ENCODE results near the gene KRTAP10-8.
"Not testable (repeated sequence)": the region's sequence is repeated elsewhere in the genome, so short reads cannot be mapped to it uniquely, and the experiment has no call there.

KRTAP10-8 gene

DNA sequence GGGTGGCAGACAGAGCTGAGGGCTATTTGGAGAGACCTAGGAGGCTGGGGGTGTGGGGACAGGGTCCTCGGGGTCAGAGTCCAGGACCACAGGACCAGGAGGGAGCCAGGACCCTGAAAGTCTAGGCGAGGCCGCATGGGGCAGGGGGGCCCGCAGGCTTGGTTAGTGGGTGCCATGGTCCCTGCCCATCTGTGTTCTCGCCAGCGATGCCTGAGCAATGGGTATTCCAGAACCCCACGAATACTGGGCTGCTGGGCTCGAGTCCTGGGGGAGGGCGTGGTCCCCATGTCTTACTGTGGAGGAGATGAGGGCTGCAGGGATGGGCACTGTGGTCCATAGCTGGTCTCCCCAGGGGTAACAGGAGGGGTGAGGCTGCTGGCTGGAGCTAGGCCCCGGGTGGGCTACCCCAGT is 21.6 kb upstream of the KRTAP10-8 start:
- H3K9ac ChIP-seq (ENCODE audit: insufficient read length, low read depth) = peak overlapping the region; percentile 16
- H3K27me3 ChIP-seq (ENCODE audit: insufficient read depth, insufficient read length) = no peaks in the 10 kb centered on the region
- no peaks in the 10 kb centered on the region for H3K36me3 ChIP-seq (ENCODE audit: insufficient read depth, insufficient read length, low read length)
- peaks cover 11% of the 10 kb centered on the region for H3K4me1 ChIP-seq (ENCODE audit: insufficient read depth, insufficient read length)
- no peak overlapping the region for H3K4me3 ChIP-seq (ENCODE audit: insufficient read length, low read depth)
- no peaks in the 10 kb centered on the region for H3K9me3 ChIP-seq (ENCODE audit: insufficient read depth, low read length)
- DNase-seq (ENCODE audit: low read depth, low spot score) = no peak
- TF ChIP-seq YY1 (IDR thresholded peaks at IDR 0.05; ENCODE audit: insufficient read depth, insufficient read length) (no peak), SUZ12 (IDR thresholded peaks at IDR 0.05; ENCODE audit: extremely low read depth, insufficient read depth, insufficient read length) (no peak), ZNF274 (IDR thresholded peaks at IDR 0.05; ENCODE audit: low read depth, low read length) (no peak)

GRCh38 chr21:44590897-44591800 is 20.7 kb upstream of the KRTAP10-8 start:
- not testable (repeated sequence) for H3K36me3 ChIP-seq (ENCODE audit: insufficient read depth, insufficient read length, low read length); H3K27me3 ChIP-seq (ENCODE audit: insufficient read depth, insufficient read length); H3K4me3 ChIP-seq (ENCODE audit: insufficient read length, low read depth); H3K9me3 ChIP-seq (ENCODE audit: insufficient read depth, low read length); DNase-seq (ENCODE audit: low read depth, low spot score); H3K9ac ChIP-seq (ENCODE audit: insufficient read length, low read depth)
- peaks cover 11% of the 10 kb centered on the region for H3K4me1 ChIP-seq (ENCODE audit: insufficient read depth, insufficient read length)

GRCh38 chr21:44591801-44592130 is 20.1 kb upstream of the KRTAP10-8 start:
- not testable (repeated sequence) for DNase-seq (ENCODE audit: low read depth, low spot score); H3K9ac ChIP-seq (ENCODE audit: insufficient read length, low read depth); H3K4me3 ChIP-seq (ENCODE audit: insufficient read length, low read depth); H3K36me3 ChIP-seq (ENCODE audit: insufficient read depth, insufficient read length, low read length); H3K9me3 ChIP-seq (ENCODE audit: insufficient read depth, low read length); H3K27me3 ChIP-seq (ENCODE audit: insufficient read depth, insufficient read length)
- peaks cover 11% of the 10 kb centered on the region for H3K4me1 ChIP-seq (ENCODE audit: insufficient read depth, insufficient read length)

GRCh38 chr21:44592446-44593311 is 19.2 kb upstream of the KRTAP10-8 start, which contains the start of gene KRTAP10-6:
TSS of gene KRTAP10-6 (minus strand) at chr21:44592505. CDS start at chr21:44592484, 21 bp downstream.
- Histone ChIP-seq H3K27me3 (ENCODE audit: insufficient read depth, insufficient read length) (no peaks in the 10 kb centered on the region), H3K9me3 (ENCODE audit: insufficient read depth, low read length) (no peaks in the 10 kb centered on the region), H3K4me1 (ENCODE audit: insufficient read depth, insufficient read length) (peaks cover 11% of the 10 kb centered on the region), H3K36me3 (ENCODE audit: insufficient read depth, insufficient read length, low read length) (no peaks in the 10 kb centered on the region), H3K4me3 (ENCODE audit: insufficient read length, low read depth) (no peak within 1 kb of the TSS), H3K9ac (ENCODE audit: insufficient read length, low read depth) (no peak within 1 kb of the TSS)
- TF ChIP-seq ZNF274 (IDR thresholded peaks at IDR 0.05; ENCODE audit: low read depth, low read length) (no peak), YY1 (IDR thresholded peaks at IDR 0.05; ENCODE audit: insufficient read depth, insufficient read length) (no peak), SUZ12 (IDR thresholded peaks at IDR 0.05; ENCODE audit: extremely low read depth, insufficient read depth, insufficient read length) (no peak)
- no peak for DNase-seq (ENCODE audit: low read depth, low spot score)

- TF ChIP-seq ZNF274 (IDR thresholded peaks at IDR 0.05; ENCODE audit: low read depth, low read length) (no peak), SUZ12 (IDR thresholded peaks at IDR 0.05; ENCODE audit: extremely low read depth, insufficient read depth, insufficient read length) (no peak), YY1 (IDR thresholded peaks at IDR 0.05; ENCODE audit: insufficient read depth, insufficient read length) (no peak)
- no peaks in the 10 kb centered on the region for H3K27me3 ChIP-seq (ENCODE audit: insufficient read depth, insufficient read length)
- H3K9me3 ChIP-seq (ENCODE audit: insufficient read depth, low read length) = peaks cover 9% of the 10 kb centered on the region
- DNase-seq (ENCODE audit: low read depth, low spot score) = no peak
- no peak overlapping the region for H3K9ac ChIP-seq (ENCODE audit: insufficient read length, low read depth)
- H3K4me1 ChIP-seq (ENCODE audit: insufficient read depth, insufficient read length) = peaks cover 11% of the 10 kb centered on the region
- H3K4me3 ChIP-seq (ENCODE audit: insufficient read length, low read depth) = no peak overlapping the region
- H3K36me3 ChIP-seq (ENCODE audit: insufficient read depth, insufficient read length, low read length) = no peaks in the 10 kb centered on the region
These were observed 18.1 kb upstream of the KRTAP10-8 start for GRCh38 chr21:44593598-44594405.

GRCh38 chr21:44594406-44594916 is 17.4 kb upstream of the KRTAP10-8 start:
- Histone ChIP-seq H3K9ac (ENCODE audit: insufficient read length, low read depth) (no peak overlapping the region), H3K4me3 (ENCODE audit: insufficient read length, low read depth) (no peak overlapping the region), H3K36me3 (ENCODE audit: insufficient read depth, insufficient read length, low read length) (no peaks in the 10 kb centered on the region), H3K27me3 (ENCODE audit: insufficient read depth, insufficient read length) (no peaks in the 10 kb centered on the region), H3K9me3 (ENCODE audit: insufficient read depth, low read length) (peaks cover 13% of the 10 kb centered on the region), H3K4me1 (ENCODE audit: insufficient read depth, insufficient read length) (peaks cover 11% of the 10 kb centered on the region)
- TF ChIP-seq YY1 (IDR thresholded peaks at IDR 0.05; ENCODE audit: insufficient read depth, insufficient read length) (no peak), SUZ12 (IDR thresholded peaks at IDR 0.05; ENCODE audit: extremely low read depth, insufficient read depth, insufficient read length) (no peak), ZNF274 (IDR thresholded peaks at IDR 0.05; ENCODE audit: low read depth, low read length) (no peak)
- DNase-seq (ENCODE audit: low read depth, low spot score) = no peak

Data from NT2/D1 (cell line).